ENCODE results near the gene MCM3AP.
"Not testable (repeated sequence)": the region's sequence is repeated elsewhere in the genome, so short reads cannot be mapped to it uniquely, and the experiment has no call there.

Gene MCM3AP

DNA sequence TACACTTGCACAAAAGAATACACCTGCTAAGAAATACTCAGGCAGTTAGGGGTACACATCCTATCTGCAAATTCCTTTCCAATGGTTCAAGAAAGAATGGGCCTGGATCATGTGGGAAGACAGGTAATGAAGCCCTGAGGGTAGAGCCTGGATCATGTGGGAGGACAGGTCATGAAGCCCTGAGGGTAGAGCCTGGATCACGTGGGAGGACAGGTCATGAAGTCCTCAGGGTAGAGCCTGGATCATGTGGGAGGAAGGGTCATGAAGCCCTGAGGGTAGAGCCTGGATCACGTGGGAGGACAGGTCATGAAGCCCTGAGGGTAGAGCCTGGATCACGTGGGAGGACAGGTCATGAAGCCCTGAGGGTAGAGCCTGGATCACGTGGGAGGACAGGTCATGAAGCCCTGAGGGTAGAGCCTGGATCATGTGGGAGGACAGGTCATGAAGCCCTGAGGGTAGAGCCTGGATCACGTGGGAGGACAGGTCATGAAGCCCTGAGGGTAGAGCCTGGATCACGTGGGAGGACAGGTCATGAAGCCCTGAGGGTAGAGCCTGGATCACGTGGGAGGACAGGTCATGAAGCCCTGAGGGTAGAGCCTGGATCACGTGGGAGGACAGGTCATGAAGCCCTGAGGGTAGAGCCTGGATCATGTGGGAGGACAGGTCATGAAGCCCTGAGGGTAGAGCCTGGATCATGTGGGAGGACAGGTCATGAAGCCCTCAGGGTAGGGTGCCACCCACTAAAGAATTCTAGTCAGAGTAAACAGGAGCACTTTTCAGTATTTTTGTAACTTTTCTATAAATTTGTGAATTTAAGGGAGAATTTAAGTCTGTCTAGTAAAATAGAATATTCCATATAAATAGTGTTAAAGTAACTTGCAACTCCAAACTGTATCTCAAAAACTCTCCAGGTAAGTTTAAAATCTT is 84.3 kb downstream of the MCM3AP start:
- not testable (repeated sequence) for DNase-seq

DNA sequence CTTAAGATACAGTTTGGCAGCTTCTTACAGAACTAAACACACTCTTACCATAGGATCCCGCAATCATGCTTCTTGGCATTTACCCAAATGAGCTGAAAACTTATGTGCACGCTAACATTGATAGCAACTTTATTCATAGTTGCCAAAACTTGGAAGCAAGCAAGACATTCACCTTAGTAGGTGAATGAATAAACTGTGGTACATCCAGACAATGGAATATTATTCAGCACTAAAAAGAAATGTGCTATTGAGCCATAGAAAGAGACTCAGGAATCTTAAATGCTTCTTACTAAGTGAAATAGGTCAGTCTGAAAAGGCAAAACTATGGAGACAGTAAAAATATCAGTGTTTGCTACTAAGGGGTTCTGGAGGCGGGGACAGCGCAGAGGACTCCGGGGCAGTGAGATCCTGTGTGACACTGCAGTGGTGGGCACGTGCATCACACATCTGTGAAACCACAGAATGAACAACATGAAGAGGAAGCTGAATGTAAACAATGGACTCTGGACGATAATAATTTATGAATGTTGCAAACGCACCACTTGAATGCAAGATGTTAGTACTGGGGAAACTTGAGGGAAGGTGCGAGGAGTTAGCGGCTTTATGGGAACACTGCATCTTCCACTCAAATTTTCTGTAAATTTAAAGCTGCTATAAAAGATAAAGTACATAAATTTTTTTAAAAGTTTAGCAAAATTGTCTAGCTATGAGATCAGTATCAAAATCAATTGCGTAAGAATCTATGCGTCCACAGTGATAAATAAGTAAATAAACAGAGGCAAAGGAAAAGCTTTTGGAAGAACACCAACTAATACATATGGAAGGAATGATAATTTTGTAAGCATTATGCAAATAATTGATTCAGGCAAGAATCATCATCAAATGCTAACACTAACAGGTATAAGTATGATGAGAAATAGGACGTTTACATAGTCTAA is 85.7 kb downstream of the MCM3AP start:
- DNase-seq, result no peak

DNA sequence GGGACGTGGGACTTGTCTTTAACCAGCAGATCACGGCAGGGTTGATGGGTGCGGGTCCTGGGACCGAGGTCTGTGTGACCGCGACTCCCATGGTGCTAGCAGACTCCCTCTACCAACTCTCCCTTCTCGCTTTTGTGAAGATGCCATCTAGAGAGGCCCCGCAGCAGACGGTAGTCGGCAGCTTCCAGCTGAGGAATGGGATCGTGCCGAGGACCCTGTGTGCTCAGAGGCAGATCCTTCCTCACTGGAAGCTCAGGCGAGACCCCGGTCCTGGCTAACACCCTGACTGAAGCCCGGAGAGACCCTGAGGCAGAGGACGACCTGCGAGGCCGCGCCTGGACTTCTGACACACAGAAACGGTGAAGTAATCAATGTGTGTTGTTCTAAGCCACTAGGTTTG is 88.7 kb downstream of the MCM3AP start:
- DNase-seq, result no peak

DNA sequence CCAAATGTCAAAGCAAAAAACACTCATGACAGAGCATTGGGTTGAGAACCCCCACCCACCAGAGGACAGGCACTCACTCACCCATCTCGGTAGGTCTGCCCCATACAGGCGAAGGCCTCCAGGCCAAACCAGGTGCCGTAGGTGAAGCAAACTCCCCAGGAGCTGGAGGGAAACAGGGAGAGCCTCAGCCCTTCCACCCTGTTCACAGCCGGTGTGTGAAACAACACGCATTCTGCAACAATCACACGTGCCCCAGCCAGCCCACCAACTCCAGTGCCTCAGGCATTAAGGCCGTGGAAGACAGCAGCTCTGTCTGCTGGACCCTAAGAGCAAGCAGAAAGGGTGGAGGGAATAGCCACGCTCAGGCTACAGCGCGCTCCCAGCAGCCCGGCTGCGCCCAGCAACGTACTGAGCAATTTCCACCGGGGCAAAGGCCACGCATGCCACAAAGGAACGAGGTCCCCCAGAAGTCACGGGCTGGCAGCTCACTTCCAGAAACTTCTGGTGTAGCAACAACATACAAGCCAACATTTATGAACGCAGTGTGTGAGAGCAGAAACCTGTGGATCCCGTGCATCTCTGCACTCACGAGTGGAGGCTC is 89.7 kb downstream of the MCM3AP start:
- no peak for DNase-seq

DNA sequence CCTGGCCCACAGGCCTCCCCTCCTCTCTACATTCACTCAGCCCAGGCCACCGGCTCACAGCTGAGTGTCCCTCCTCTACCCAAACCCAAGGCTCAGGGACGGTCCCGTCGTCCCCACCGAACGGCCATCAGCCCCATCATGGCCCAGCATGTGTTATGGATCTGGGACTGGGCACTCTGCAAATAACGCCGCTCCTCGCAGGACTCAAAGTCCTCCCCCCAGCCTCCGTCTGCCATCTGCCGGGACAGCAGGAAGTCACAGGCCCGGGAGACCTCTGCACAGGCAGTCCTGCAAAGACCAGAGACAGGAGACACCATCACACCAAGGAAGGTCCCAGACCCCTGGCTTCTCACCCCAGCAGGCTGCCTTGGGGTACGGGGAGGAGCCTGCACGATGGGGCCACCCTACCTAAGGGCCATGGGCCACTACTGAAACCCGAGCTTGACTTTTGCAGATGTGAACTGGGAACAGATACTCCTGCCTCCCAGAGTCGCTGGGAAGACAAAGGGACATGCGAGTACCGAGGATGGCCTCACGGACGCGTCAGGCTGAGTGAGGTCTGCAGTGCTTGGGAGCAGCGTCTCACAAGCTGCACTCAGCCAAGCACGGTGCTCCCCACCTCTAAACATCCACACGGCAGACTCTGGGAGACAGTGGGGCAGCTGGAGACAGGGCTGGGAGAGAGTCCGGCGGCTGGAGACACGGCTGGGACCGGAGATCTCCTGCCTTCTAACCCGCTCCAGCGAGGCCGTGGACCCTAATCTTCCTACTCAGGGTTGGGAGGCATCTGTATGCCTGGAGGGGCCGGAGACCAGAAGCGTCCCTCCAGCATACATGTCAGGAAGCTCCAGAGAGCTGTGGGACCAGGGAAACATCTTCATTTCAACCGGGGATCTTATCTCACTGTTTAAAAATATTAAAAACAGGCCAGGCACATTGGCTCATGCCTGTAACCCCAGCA is 90.8 kb downstream of the MCM3AP start:
- no peak for DNase-seq

DNA sequence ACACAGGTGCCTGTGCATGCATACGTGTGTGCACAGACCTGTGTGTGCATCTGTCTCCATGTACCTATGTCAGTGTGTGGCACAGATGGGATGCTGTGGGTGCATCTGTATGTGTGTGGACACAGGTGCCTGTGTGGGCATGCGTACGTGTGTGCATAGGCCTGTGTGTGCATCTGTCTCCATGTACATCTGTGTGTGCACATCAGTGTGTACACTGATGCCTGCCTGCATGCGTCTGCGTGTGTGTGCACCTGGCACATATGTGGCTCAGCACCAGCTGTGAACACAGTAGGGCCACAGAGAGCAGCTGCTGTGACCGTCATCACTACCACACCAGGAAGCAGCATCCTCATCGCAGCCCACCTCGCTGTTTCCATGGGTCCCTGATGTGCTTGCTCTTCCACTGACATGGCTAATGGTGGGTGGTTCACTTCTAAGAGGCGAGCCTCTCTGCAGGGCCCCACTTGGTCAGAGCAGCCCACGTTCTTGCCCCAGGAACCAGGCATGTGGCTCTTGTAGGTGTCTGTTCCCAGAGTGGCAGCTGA is 91.5 kb downstream of the MCM3AP start:
- no peak for DNase-seq

DNA sequence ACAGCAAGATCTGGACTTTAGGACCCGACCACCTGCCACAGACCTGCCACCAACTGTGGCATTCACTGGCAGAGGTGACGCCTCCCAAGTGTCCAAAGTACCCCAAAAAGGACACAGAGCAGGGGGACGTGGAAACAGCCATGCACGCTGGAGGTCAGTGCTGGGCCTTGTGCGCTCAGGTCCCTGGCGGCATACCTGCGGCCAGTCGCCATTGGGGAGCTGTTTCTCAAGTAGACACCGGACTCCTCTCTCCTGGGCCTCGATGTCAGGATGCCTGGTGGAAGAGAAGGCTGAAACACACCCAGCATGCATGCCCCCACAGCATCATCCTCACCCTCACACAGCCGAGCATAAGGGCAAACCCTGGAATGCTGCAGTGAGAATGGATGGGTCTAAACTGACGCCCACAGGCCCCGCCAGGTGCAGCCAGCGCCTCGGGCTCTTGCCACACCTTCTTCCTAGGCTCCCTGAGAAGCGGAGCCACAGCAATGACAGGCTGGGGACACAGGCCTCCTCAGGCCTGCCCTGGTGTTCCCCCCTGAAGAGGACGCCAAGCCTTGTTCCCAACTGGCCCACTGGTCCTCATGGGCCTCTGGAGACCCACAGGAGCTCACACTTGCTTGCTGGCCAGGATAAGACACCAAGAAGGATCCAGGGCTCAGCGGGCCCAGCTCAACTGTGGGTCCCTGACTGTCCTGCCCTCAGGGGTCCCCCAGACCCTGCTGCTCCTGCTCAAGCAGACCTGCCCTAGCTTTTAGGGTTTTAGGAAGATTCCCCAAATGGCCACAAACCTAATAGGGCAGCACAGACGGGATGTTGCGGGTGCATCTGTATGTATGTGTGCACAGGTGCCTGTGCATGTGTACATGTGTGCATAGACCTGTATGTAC is 93.5 kb downstream of the MCM3AP start:
- no peak for DNase-seq

DNA sequence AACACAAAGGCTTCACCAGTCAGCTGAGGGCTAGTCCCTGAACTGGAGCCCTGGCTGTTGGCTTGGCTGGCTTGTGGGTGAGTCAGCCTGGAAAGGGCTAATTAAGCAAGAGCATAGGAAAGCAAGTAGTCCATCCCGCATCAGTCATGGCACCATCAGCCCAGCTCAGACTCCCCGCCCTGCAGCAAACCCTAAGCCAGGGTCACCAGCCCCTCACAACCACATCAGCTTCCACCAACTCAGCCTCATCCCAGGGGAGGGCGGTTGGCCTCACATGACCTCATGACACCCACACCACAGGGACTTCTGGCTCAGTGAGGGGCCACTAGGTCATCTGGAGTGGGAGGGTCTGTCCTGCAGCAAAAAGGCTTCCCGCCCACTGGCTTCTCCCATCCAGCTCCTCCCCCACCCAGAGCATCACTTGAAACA is 94.1 kb downstream of the MCM3AP start:
- no peak for DNase-seq

DNA sequence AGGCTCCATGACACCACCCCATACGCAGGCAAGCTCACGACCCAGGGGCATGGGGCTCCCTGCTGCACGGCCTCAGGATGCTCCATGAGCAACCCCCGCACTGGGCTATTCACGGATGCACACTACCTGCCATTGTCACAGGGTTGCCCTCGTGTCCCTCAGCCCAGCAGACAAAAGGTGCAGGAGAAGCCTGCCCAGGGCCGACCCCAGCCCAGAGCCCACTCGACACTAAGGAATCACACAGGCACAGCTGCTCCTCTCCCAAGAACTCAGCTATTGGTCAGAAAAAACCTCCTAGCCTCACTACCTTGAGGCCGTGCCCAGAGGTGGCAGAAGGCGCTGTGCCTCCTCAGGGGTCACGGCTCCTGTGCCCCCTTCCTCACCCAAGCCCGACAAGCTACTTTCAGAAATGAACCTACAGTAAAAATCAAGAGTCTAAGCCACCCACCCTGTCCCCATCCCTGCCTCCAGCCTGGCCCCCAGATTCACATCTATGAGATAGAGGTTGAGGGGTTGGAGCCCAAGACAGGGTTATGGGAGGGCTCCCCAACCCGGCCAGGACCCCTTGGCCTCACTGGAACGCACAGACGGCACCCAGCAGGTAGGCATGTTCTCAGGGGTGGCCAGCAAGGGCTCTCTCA is 94.8 kb downstream of the MCM3AP start:
- DNase-seq, result no peak

DNA sequence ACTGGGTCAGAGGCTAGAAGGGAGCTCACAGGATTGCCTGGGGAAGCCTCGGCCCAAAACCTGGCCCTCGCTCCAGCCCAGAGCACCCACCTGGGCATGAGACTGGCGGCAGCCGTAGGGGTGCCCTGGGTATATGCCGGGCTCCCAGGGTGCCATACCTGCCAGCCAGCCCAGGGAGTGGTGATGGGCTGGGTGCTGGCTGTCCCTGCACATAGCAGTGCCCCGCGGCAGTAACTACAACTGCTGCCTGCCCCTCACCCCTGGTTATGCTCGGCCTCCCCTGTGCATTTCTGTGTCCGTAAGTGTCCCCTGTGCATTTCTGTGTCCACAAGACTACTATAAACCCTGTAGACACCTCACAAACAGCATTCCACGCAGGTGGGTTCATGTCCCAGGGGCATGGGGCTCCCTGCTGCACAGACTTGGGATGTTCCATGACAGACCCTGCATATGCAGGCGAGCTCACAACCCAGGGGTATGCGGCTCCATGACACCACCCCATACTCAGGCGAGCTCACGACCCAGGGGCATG is 95.4 kb downstream of the MCM3AP start:
- no peak for DNase-seq

DNA sequence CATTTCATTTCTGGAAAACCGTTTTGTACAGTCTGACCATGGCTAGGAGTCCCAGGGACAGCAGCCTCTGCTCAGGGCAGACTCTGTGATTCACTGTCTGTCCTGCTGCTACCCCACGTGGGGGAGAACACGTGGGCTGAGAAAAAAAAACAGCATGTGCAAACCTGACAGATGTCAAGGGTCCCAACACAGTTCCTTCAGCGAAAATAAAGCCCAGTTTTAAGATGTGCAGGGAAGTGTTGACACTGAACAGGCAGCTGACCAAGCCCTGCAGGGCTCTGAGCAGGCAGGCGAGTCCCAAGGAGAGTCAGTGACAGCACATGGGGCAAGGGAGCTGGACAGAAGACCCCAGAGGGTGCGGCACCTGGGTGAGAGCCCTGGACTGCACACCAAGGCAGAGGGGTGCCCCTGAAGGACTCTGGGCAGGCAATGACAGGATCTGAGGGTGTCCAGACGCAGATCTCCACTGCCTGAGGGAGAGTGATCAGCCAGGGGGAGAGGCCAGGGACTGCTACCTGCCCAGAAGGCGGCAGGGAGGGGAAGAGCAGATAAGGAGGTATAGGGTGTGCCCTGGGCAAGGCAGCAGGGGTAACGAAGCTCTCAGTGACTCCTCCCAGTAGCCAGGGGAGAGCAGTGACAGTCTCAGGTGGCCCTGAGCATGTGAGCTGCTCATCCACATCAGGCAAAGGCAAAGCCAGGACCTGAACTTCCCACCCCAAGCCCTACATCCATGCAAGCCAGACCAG is 96.0 kb downstream of the MCM3AP start:
- peak; percentile 1 for DNase-seq

DNA sequence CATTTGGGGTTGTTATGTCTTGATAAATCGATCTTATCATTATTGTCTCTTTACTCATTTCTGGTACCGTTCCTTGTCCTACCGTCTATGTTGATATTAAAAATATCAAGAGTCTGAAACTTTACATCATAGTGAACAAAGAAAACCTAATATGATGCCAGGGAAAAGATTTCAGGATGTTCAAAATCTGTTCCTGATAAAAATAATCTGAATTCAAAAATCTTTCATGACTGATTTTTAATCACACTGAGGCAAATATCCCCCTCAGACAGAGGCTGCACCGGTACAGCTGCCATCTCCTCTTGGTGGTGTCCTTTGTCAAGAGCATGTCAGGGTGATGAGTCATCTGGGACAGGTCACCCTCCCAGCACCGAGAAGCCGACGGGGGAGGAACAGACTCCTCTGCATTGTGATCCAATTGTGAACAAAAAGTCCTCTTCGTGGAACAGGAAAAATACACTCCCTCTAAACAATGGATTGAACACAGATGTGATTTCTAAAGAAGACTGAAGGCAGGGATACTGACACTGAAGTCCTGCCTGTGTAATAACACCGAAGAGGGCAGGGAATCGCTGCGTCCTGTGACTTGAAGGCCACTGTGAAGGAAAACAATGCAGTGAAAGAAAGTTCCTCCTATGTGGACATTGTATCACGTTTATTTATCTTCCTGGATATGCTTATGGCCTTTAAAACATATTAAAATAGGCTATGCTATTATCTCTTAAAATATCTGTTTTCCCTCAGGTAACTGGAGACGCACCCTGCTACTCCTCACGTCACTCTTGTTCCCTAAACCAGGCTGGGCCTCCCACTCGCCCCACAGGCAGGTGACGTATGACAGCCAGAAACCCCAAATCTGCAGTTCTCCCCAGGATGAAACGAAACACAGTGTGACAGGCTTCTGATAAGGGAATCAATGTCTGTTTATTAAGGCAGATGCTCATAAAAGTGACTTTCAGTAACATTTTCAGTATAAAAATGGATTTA is 96.9 kb downstream of the MCM3AP start:
- peak; percentile 61 for DNase-seq

DNA sequence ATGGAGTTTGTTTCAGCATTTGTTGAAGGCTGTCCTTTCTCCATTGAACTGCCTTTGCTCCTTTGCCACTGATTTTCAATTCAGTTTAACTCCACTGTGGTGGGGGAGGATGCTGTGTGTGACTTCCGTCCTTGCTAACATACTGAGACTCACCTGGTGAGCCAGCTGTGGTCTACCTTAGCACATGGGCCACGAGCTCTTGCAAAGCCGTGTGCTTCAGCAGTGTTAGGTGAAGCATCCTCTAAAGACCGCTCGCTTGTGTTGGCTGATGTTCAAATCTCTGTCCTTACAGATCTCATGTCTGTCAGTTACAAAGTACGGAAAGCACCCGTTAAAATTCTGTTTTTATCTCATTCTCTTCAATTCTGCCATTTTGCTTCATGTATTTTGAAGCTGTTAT is 97.6 kb downstream of the MCM3AP start:
- no peak for DNase-seq

DNA sequence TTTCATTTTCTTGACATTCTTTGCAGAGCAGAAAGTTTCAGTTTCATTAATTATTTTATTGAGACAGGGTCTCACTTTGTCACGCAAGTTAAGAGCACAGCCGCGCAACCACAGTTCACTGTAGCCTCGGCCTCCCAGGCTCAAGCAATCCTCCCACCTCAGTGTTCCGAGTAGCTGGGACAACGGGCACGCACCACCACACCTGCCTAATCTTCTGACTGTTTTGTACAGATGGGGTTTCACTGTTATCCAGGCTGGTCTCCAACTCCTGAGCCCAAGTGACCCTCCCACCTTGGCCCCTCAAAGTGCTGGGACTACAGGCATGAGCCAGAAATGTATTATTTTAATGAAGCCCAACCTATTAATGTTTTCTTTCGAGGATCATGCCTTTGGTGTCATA is 98.2 kb downstream of the MCM3AP start:
- no peak for DNase-seq

DNA sequence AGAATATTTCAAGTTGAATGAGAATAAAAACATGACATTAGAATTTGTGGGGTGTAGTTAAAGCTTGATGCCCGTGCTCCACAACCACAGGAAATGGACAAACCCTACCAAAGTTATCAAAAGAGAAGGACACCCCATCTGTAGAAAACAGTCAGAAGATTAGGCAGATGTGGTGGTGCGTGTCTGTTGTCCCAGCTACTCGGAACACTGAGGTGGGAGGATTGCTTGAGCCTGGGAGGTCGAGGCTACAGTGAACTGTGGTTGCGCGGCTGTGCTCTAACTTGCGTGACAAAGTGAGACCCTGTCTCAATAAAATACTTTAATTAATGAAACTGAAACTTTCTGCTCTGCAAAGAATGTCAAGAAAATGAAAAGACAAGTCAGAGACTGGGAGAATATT is 99.7 kb downstream of the MCM3AP start:
- no peak for DNase-seq

All from NCI-H510A treated with DMSO at 0.1 percent for 48 hours (cell line).